Measurements from ENCODE around the gene NAA10.

NAA10 gene

GRCh38 chrX:153960786-153961185, 25.9 kb upstream of the NAA10 start:
- no peak for DNase-seq
- H3K18ac ChIP-seq (ENCODE audit: low read length): no peak overlapping the region
- H3K79me1 ChIP-seq (ENCODE audit: low read length): no peaks in the 10 kb centered on the region
- H3K23ac ChIP-seq (ENCODE audit: low read length): no peak overlapping the region
- H2BK12ac ChIP-seq (ENCODE audit: low read length): no peak overlapping the region
- no peak overlapping the region for H4K12ac ChIP-seq (ENCODE audit: low read depth, low read length)
- no peaks in the 10 kb centered on the region for H3K4me1 ChIP-seq (ENCODE audit: control insufficient read depth in 1 of 2, insufficient read depth in 2 of 2, low read length in 2 of 2)
- no peak overlapping the region for H3K9ac ChIP-seq (ENCODE audit: low read length)
- no peaks in the 10 kb centered on the region for H3K9me3 ChIP-seq (ENCODE audit: insufficient read depth, low read depth, low read length)
- no peak overlapping the region for H3K4ac ChIP-seq (ENCODE audit: low read depth, low read length)
- H2BK5ac ChIP-seq (ENCODE audit: low read depth, low read length, poor library complexity): no peak overlapping the region
- H3K27ac ChIP-seq (ENCODE audit: low read depth, low read length): no peak overlapping the region
- H3K79me2 ChIP-seq (ENCODE audit: control insufficient read depth, insufficient read depth, low read length, poor library complexity): peaks cover 8% of the 10 kb centered on the region
- H3K14ac ChIP-seq (ENCODE audit: low read length): no peak overlapping the region
- H3K27me3 ChIP-seq (ENCODE audit: insufficient read depth, low read length): no peaks in the 10 kb centered on the region
- peaks cover 91 to 92% of the 10 kb centered on the region in 2 experiments for H3K36me3 ChIP-seq (ENCODE audit: control insufficient read depth in 1 of 2, insufficient read depth in 2 of 2, low read length in 2 of 2)
- no CpG with 5 or more reads among the region's 22 CpGs for WGBS (ENCODE audit: extremely low coverage, insufficient coverage, insufficient read length)
- no peak overlapping the region for H4K8ac ChIP-seq (ENCODE audit: low read depth, low read length)
- no peak overlapping the region for H4K91ac ChIP-seq (ENCODE audit: low read depth, low read length)
- no peak overlapping the region for H2AFZ ChIP-seq (ENCODE audit: insufficient read depth, low read length, poor library complexity)
- H3K4me2 ChIP-seq (ENCODE audit: low read length): no peak overlapping the region
- H3K4me3 ChIP-seq (ENCODE audit: low read depth, low read length): no peak overlapping the region
- H2BK120ac ChIP-seq (ENCODE audit: insufficient read depth, low read length, poor library complexity): no peak overlapping the region
- H2AK5ac ChIP-seq (ENCODE audit: low read length): no peak overlapping the region

- H2AK5ac ChIP-seq (ENCODE audit: low read length): no peak overlapping the region
- WGBS (ENCODE audit: extremely low coverage, insufficient coverage, insufficient read length): no CpG with 5 or more reads among the region's 16 CpGs
- H3K4ac ChIP-seq (ENCODE audit: low read depth, low read length): no peak overlapping the region
- H3K14ac ChIP-seq (ENCODE audit: low read length): no peak overlapping the region
- H3K79me1 ChIP-seq (ENCODE audit: low read length): no peaks in the 10 kb centered on the region
- H2BK5ac ChIP-seq (ENCODE audit: low read depth, low read length, poor library complexity): no peak overlapping the region
- no peak overlapping the region for H3K4me3 ChIP-seq (ENCODE audit: low read depth, low read length)
- H3K27ac ChIP-seq (ENCODE audit: low read depth, low read length): no peak overlapping the region
- DNase-seq: no peak
- no peak overlapping the region for H2BK120ac ChIP-seq (ENCODE audit: insufficient read depth, low read length, poor library complexity)
- H2BK12ac ChIP-seq (ENCODE audit: low read length): no peak overlapping the region
- no peaks in the 10 kb centered on the region for H3K4me1 ChIP-seq (ENCODE audit: control insufficient read depth in 1 of 2, insufficient read depth in 2 of 2, low read length in 2 of 2)
- H4K8ac ChIP-seq (ENCODE audit: low read depth, low read length): no peak overlapping the region
- H2AFZ ChIP-seq (ENCODE audit: insufficient read depth, low read length, poor library complexity): no peak overlapping the region
- peaks cover 95 to 96% of the 10 kb centered on the region in 2 experiments for H3K36me3 ChIP-seq (ENCODE audit: control insufficient read depth in 1 of 2, insufficient read depth in 2 of 2, low read length in 2 of 2)
- H4K91ac ChIP-seq (ENCODE audit: low read depth, low read length): no peak overlapping the region
- no peaks in the 10 kb centered on the region for H3K9me3 ChIP-seq (ENCODE audit: insufficient read depth, low read depth, low read length)
- H3K18ac ChIP-seq (ENCODE audit: low read length): no peak overlapping the region
- no peak overlapping the region for H3K9ac ChIP-seq (ENCODE audit: low read length)
- no peak overlapping the region for H4K12ac ChIP-seq (ENCODE audit: low read depth, low read length)
- no peak overlapping the region for H3K23ac ChIP-seq (ENCODE audit: low read length)
- no peak overlapping the region for H3K4me2 ChIP-seq (ENCODE audit: low read length)
- H3K79me2 ChIP-seq (ENCODE audit: control insufficient read depth, insufficient read depth, low read length, poor library complexity): peaks cover 6% of the 10 kb centered on the region
- no peaks in the 10 kb centered on the region for H3K27me3 ChIP-seq (ENCODE audit: insufficient read depth, low read length)
Observed at GRCh38 chrX:153960077-153960476, 25.2 kb upstream of the NAA10 start.

- no peak overlapping the region for H2BK120ac ChIP-seq (ENCODE audit: insufficient read depth, low read length, poor library complexity)
- H3K4me2 ChIP-seq (ENCODE audit: low read length): no peak overlapping the region
- H4K12ac ChIP-seq (ENCODE audit: low read depth, low read length): no peak overlapping the region
- H3K4me1 ChIP-seq (ENCODE audit: control insufficient read depth in 1 of 2, insufficient read depth in 2 of 2, low read length in 2 of 2): no peaks in the 10 kb centered on the region
- no peaks in the 10 kb centered on the region for H3K27me3 ChIP-seq (ENCODE audit: insufficient read depth, low read length)
- no peak overlapping the region for H3K27ac ChIP-seq (ENCODE audit: low read depth, low read length)
- H2AK5ac ChIP-seq (ENCODE audit: low read length): no peak overlapping the region
- peaks cover 98% of the 10 kb centered on the region in 2 experiments for H3K36me3 ChIP-seq (ENCODE audit: control insufficient read depth in 1 of 2, insufficient read depth in 2 of 2, low read length in 2 of 2)
- H4K91ac ChIP-seq (ENCODE audit: low read depth, low read length): no peak overlapping the region
- H3K4ac ChIP-seq (ENCODE audit: low read depth, low read length): no peak overlapping the region
- no peak overlapping the region for H2AFZ ChIP-seq (ENCODE audit: insufficient read depth, low read length, poor library complexity)
- no peak overlapping the region for H3K4me3 ChIP-seq (ENCODE audit: low read depth, low read length)
- H3K9ac ChIP-seq (ENCODE audit: low read length): no peak overlapping the region
- no peak overlapping the region for H3K14ac ChIP-seq (ENCODE audit: low read length)
- no peak overlapping the region for H2BK5ac ChIP-seq (ENCODE audit: low read depth, low read length, poor library complexity)
- no peak overlapping the region for H3K23ac ChIP-seq (ENCODE audit: low read length)
- DNase-seq: no peak
- H4K8ac ChIP-seq (ENCODE audit: low read depth, low read length): no peak overlapping the region
- no peak overlapping the region for H2BK12ac ChIP-seq (ENCODE audit: low read length)
- peaks cover 3% of the 10 kb centered on the region for H3K79me2 ChIP-seq (ENCODE audit: control insufficient read depth, insufficient read depth, low read length, poor library complexity)
- H3K18ac ChIP-seq (ENCODE audit: low read length): no peak overlapping the region
- H3K9me3 ChIP-seq (ENCODE audit: insufficient read depth, low read depth, low read length): no peaks in the 10 kb centered on the region
- H3K79me1 ChIP-seq (ENCODE audit: low read length): no peaks in the 10 kb centered on the region
- WGBS (ENCODE audit: extremely low coverage, insufficient coverage, insufficient read length): no CpG with 5 or more reads among the region's 15 CpGs
Observed at GRCh38 chrX:153959649-153960048, 24.8 kb upstream of the NAA10 start.

GRCh38 chrX:153958605-153959004, 23.8 kb upstream of the NAA10 start:
- no peak overlapping the region for H2AFZ ChIP-seq (ENCODE audit: insufficient read depth, low read length, poor library complexity)
- no peak overlapping the region for H3K4ac ChIP-seq (ENCODE audit: low read depth, low read length)
- no peak for DNase-seq
- H3K79me2 ChIP-seq (ENCODE audit: control insufficient read depth, insufficient read depth, low read length, poor library complexity): no peaks in the 10 kb centered on the region
- no peak overlapping the region for H4K91ac ChIP-seq (ENCODE audit: low read depth, low read length)
- H2BK12ac ChIP-seq (ENCODE audit: low read length): no peak overlapping the region
- H3K9me3 ChIP-seq (ENCODE audit: insufficient read depth, low read depth, low read length): no peaks in the 10 kb centered on the region
- no CpG with 5 or more reads among the region's 14 CpGs for WGBS (ENCODE audit: extremely low coverage, insufficient coverage, insufficient read length)
- no peak overlapping the region for H4K8ac ChIP-seq (ENCODE audit: low read depth, low read length)
- no peak overlapping the region for H3K23ac ChIP-seq (ENCODE audit: low read length)
- H4K12ac ChIP-seq (ENCODE audit: low read depth, low read length): no peak overlapping the region
- H3K36me3 ChIP-seq (ENCODE audit: control insufficient read depth in 1 of 2, insufficient read depth in 2 of 2, low read length in 2 of 2): peaks cover 98 to 99% of the 10 kb centered on the region in 2 experiments
- H3K9ac ChIP-seq (ENCODE audit: low read length): no peak overlapping the region
- no peak overlapping the region for H3K18ac ChIP-seq (ENCODE audit: low read length)
- no peaks in the 10 kb centered on the region for H3K79me1 ChIP-seq (ENCODE audit: low read length)
- H2AK5ac ChIP-seq (ENCODE audit: low read length): no peak overlapping the region
- H3K14ac ChIP-seq (ENCODE audit: low read length): no peak overlapping the region
- no peak overlapping the region for H3K4me2 ChIP-seq (ENCODE audit: low read length)
- H3K27ac ChIP-seq (ENCODE audit: low read depth, low read length): no peak overlapping the region
- no peaks in the 10 kb centered on the region for H3K27me3 ChIP-seq (ENCODE audit: insufficient read depth, low read length)
- H3K4me1 ChIP-seq (ENCODE audit: control insufficient read depth in 1 of 2, insufficient read depth in 2 of 2, low read length in 2 of 2): no peaks in the 10 kb centered on the region
- no peak overlapping the region for H2BK120ac ChIP-seq (ENCODE audit: insufficient read depth, low read length, poor library complexity)
- H3K4me3 ChIP-seq (ENCODE audit: low read depth, low read length): no peak overlapping the region
- H2BK5ac ChIP-seq (ENCODE audit: low read depth, low read length, poor library complexity): no peak overlapping the region
